HG03432 (cell line): ENCODE results near the gene NPPB.

ENCODE experiments used
- ATAC-seq: cut with Tn5 transposase; IDR thresholded peaks from one replicate; pipeline ENCODE4 v1.9.1; 2021; ENCODE audit warnings: mild to moderate bottlenecking, moderate library complexity; ENCODE audit not compliant: unreplicated experiment

NPPB gene

DNA sequence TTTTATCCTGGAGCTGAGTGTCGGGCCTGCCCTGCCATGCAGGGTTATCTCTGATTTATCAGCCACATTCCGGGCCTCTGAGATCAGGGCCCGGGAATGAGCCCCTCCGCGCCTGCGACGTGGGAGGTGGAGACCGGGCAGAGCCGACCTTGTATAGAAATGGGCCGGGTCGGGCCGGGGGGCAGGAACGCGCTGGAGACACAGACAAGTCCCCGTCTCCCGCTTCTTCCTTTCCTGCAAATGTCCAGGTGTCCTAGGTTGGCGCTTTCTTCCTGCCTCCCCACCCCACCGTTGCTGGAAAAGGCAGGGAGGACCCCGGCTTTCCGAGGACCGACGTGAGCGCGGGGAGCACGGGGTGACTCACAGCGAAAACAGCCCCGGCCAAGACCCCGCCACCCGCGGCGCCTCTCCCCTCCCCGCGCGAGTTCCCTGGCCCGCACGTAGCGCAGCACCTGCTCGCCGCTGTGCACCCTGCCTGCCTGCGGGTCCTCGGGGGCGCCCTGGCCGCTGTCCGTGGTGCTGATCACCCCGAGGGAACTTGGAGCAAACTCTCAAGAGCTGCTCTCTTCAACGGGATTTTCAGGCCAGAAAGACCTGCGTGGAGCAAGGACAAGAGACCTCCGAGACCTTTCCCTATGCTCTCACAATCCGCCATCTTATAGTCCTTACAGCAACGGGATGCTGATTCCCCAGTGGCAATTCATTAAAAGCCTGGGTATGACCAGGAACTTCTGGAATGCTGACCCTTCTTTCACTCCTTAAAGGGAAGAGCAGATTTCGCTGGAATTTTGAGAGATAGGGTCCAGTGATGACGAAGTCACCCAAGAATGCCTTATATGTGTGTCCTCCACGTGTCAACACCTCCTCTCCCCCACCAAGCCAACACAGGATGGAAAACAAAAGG is 475 bp upstream of the NPPB start:
- ATAC-seq = no peak

DNA sequence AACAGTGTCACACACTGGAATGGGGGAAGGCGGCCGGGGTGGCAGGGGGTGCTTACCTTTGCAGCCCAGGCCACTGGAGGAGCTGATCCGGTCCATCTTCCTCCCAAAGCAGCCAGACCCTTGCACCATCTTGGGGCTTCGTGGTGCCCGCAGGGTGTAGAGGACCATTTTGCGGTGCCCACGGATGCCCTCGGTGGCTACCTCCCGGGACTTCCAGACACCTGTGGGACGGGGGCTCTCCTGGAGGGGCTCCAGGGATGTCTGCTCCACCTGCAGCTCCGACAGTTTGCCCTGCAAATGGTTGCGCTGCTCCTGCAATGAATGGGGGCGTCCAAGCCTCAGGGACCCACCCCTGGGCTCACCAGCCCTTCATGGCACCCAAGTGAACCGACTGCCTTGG is 587 bp downstream of the NPPB start:
- no peak for ATAC-seq

DNA sequence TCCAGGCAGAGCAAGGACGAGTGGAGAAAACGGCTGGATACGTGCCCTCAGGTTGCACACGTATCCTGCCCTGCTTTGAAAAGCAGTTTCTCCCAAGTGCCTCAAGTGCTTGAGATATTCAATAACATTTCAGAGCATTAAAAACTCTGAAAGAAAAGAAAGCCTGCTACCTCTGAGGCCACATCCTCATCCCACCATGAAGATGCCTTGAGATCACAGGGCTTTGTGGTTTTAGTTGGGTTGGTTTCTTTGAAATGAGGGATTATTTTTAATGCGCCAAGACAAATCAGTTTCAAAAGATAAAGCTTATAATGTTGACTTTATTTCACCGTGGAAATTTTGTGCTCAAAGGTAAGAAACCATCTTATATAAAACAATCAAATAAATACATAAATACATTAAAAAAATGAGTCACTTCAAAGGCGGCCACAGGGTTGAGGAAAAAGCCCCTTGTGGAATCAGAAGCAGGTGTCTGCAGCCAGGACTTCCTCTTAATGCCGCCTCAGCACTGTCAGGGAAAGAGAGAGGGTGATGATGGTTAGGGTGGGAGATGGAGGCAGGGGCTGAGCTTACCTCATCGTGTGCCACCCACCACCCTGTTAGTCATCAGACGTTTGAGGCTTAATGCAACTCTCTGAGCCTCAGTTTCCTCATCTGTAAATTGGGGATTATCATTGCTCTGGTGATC is 1.4 kb downstream of the NPPB start:
- no peak for ATAC-seq

DNA sequence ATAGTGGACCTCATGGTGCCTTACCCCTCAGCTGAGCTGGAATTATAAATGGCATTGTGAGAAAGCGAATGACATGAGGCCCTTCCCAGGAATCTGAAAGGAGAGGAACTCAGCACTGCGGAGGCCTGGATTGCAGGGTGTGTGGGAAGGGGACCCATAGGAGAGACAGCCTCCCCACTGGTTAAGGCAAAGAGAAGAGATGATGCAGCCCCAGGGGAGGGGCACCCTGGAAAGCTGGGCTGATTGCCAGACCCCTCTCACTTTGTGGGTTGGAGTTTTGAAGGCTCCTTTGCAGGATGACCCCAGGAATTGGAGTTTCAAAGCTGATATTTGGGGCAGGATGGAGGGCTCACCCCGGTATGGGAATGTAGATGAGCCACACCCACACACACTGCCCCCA is 2.0 kb downstream of the NPPB start:
- no peak for ATAC-seq

DNA sequence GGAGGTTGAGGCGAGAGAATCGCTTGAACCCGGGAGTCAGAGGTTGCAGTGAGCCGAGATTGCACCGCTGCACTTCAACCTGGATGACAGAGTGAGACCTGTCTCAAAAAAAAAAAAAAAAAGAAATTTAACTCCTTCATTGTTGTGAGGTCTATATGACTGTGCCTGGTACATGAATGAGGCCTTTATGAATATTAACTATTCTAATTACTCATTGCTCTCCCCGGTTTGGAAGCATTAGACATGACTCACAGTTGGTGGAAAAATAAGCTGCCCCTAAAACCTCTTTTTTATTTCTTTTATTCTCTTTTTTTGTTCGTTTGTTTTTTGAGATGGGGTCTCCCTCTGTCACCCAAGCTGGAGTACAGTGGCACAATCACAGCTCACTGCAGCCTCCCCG is 3.3 kb downstream of the NPPB start:
- ATAC-seq = no peak

DNA sequence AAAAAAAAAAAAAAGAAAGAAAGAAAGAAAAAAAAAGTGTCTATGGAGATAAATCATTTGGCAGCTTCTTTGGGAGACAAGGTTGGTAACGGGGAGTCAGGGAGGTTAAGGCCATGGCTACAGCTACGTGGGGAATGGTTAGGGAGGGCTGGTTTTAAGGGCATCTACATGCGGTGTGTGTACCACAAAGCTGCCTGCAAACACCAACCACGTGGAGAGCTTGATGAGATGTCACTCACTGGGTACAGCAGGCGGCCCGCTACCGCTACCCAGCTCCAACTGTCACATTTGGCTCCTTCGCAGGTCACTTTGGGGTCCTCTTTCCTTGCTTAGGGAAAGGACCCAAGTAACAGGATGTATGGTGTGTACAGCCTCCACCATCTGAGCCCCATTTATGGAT is 4.2 kb downstream of the NPPB start:
- ATAC-seq = no peak

DNA sequence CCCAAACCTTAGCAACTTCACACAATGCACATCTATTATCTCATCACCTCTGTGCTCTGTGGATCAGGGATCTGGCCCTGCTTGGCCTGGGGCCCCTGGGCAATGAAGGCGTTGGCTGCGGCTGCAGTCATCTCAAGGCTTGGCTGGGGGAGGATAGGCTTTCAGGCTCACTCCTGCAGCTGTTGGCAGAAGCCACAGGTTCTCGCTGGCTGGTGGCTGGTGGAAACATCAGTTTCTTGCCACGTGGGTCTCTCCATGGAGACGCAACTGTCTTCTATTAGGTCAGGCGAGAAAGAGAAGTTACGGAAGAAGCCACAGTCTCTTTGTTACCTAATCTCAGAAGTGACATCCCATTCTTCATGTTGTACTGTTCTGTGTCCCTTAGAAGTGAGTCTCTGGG is 7.6 kb downstream of the NPPB start:
- no peak for ATAC-seq

DNA sequence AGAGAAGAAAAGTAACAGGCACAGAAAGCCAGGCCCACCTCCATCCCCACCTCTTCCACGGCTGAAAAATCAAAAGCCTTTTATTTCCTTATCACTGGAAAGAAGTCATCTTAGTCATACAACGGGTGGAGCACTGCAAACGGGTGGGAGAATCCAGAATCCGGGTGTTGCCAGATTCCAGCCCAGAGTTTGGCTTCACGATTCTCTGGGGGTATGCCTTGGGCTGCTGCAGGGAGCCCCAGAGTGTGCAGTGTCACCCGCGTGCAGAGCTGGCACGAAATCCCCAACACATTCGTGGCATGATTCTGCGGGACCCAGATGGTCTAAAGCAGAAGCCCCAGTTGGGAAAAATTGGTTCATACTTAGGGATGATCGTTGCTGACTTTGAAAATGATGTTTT is 8.6 kb downstream of the NPPB start:
- no peak for ATAC-seq

DNA sequence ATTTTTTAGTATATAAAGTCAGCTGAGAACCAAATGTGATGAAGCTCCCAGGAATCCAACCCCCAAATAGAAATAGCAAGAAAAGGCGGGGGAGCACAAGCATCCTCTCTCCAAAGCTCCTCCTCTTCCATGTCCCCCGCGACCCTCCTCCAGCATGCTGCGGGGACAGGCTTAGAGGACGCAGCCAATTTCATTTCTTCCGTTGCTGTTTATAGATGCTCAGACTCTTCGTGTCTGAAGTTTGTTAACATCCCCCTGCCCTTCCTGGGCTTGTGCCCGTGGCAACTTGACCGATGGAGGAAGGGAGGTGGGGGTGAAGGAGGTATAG is 10.4 kb downstream of the NPPB start:
- ATAC-seq = no peak

DNA sequence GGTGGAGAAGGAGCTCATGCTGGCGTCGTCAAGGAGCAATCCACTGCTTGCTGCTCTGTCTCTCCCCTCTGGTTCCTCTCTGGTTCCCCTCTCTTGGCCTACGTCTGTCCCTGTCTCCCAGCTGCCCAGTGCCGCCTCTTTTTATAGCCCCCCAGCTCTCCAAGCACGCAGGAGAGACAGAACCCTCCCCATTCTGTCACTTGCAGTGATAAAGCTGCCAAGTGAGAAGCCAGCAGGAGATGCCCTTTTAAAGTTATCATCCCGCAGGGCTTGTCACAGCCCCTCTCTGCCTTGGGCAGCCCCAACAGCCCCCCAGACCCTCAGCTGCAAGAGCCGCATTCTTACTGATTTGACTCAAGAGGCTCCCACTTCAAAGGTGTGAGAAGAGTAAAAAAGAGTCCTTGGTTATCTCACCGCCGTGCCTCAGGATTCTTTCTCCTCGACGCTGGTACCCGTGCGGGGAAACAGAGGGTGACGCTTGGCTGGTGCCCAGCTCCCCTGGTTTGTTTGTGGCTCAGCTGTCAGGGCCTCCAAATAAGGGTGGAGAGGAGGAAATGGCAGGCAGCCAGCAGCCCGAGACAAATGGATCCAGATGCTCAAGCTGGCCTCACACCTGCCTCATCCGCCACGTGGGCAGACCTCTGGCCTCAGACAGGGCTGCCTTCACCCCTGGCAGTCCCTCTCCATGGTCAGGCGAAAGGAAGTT is 10.9 kb downstream of the NPPB start, which contains the start of gene NPPA:
NPPA (minus strand) TSS at position 117 of the 706 bp plus-strand sequence; CDS start at position 18, 99 bp downstream.
- no peak for ATAC-seq

DNA sequence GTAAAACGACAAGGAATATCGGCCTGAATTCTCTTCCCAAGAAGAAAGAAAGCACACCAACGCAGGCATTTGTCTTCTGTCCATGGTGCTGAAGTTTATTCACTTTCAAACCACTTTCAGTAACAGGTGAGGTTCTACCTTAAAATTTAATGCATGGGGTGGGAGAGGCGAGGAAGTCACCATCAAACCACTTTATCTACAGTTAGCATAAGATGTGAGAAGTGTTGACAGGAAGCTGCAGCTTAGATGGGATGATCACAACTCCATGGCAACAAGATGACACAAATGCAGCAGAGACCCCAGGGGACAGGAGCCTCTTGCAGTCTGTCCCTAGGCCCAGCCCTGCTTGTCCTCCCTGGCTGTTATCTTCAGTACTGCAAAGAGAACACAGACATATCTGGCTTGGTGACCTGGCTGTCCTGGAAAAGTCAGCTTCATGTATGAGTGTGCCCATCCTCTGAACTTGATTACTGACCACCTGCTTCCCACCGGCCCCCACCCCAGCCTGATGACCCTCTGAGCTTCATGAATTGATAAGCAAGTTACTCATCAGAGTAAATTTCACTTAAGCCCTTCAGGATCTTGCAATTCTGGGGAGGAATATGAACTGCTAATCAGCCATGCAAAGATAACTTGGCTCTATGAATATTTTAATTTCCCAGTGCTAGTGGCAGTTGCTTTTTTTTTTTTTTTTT is 13.0 kb downstream of the NPPB start:
- no peak for ATAC-seq

DNA sequence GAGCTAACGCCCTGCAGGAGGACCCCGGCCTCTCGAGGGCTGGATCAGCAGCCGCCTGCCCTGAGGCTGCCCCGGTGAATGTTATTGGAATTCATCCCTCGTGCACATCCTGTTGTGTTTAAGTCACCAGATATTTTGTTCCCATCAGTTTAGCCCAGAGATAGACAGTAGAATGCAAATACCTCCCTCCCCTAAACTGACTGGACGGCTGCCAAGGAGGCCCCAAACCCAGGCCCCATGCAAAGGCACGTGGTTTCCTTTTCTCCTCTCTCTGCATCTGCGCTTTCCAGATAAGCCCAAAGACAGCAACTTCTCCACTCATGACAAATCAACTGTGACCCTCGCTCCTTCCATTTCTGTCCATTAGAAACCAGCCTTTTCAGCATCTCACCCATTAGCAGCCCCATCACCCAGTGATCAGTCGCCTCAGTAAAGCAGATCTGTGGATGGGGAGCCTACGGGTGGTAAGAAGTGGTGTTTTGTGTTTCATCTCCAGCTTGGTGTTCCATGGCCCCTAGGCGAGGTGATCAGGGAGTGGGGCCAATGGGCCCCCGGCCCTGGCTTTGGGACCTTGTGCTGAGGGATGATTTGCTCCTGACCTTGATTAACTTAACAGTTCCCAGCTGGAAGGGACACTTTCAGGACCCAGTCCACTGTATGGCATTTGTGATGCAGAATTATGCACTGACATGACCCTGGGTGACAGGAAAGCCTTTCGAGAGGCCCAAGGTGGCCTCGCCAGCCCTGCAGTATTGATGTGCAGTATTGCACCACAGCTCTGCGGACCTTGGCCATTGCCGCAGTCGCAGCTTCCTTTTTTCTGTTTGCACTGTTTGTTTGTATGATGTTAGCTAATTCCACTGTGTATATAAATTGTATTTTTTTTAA is 16.3 kb downstream of the NPPB start:
- no peak for ATAC-seq

DNA sequence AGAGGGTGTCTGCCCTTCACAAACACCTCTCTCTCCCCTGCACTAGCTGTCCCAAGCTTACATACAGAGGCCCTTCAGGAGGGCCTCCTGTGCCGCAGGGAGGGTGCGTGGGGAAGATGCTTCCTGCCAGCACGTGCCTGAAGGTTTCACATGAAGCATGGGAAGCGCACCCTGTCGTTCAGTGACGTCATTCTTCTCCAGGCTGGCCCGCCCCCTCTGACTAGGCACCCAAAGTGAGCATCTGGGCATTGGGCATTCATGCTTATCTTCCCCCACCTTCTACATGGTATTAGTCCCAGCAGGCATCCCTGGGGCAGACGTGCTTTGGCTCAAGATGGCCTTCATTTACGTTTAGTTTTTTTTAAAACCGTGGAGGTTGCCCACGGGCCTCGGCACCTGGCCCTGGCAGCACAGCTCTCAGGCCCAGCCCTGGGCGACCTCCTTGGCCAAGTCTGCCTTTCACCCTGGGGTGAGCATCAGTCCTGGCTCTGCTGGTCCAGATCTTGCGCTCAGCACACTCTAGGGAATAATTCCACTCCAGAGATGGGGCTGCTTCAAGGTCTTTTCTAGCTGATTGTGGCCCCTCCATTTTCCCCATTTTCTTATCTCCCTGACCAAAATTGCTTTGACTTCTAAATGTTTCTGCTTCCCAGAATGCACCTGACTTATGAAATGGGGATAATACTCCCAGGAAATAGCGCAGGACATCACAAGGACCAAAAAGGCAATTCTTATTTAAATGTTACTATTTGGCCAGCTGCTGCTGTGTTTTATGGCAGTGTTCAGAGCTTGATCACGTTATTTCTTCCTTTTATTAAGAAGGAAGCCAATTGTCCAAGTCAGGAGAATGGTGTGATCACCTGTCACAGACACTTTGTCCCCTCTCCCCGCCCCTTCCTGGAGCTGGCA is 17.2 kb downstream of the NPPB start:
- ATAC-seq = no peak

DNA sequence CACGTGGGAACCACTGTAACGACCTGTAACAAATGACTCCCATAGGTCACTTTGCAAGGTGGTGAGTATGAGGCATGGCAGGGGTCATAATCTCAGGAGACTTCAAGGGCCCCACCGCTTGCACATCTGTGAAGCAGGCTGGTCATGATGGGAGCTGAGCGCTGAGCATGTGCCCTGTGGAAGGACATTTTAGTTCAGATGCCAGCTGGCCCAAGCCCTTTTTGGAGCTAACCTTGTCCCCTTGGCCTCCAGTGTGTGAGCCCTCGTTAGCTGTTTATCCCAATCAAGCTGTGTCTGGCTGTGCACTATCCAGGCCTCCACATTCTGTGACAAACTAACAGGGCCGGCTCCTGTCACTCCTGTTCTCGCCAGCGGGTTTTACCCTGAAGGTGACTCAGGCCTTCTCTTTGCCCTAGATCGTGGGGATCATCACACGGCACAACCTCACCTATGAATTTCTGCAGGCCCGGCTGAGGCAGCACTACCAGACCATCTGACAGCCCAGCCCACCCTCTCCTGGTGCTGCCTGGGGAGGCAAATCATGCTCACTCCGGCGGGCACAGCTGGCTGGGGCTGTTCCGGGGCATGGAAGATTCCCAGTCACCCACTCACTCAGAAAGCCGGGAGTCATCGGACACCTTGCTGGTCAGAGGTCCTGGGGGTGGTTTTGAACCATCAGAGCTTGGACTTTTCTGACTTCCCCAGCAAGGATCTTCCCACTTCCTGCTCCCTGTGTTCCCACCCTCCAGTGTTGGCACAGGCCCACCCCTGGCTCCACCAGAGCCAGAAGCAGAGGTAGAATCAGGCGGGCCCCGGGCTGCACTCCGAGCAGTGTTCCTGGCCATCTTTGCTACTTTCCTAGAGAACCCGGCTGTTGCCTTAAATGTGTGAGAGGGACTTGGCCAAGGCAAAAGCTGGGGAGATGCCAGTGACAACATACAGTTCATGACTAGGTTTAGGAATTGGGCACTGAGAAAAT is 18.7 kb downstream of the NPPB start:
- no peak for ATAC-seq

DNA sequence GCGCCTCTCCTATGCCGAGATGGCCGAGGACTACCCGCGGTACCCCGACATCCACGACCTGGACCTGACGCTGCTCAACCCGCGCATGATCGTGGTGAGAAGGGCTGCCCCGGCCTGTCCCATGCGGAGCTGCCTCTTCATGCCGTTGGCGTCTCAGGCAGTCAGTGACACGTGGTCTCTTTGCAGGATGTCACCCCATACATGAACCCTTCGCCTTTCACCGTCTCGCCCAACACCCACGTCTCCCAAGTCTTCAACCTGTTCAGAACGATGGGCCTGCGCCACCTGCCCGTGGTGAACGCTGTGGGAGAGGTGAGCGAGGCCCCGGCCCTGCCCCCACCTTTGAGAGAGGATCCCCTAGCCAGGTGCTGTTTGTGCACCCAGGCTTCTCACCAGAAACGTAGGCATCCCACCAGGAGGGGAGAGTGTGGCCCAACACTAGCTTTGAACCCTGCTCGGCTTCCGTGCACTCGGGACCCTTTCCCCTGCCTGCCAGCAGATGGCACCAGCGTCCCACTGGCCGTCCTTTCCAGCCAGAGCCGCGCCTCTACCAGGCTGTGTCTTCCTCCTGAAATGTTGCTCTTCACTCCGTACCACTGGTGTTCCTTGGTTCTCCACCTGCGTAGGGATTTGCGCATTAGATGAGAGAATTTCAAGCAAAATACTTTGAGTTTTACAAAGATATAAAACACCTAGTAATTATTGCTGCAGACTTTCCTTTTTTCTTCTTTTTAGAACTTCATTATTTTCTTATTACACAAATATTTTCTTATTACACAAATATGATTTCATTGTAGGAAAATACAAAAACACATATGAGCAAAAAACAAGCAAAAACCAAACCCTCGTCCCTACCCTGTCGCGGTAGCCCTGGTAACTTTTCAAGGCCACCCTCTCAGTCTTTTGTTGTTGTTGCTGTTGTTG is 20.1 kb downstream of the NPPB start:
- no peak for ATAC-seq

DNA sequence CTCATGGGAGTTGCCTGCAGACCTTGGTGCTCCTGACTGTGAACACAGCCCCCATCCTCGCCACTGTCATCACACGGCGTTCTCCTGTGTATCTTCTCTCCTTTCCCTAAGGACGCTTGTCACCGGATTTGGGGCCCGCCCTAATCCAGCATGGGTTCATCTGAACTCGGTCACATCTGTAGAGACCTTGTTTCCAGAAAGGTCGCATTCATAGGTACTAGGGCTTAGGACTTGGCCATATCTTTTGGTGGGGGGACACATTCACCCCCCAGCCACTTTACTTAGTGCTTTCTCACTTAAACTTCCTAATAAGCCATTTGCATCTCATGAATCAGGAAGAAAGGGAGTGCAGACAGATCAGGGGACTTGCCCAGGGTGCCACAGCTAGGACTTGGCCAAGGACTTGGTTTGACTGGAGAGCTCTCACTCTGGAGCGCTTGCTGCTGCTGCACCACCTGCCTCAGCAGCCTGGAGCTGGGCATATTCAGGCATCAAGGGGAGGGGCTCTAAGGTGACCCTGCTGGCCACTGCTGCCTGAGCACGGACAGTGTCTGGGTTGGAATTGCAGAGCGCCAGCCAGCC is 20.9 kb downstream of the NPPB start:
- no peak for ATAC-seq
